Measurements from ENCODE around the gene PUDP. TPM values are rescaled to one million over a fixed set of nuclear protein-coding genes. Genes with fewer than 3 reads are reported as not detected.
A peak's percentile ranks its signal among the peaks of the same experiment; 100 is the strongest.

PUDP gene
- total RNA-seq, 1 experiment from 2014 or later: 12.1 TPM

GRCh38 chrX:7146703-7147412 is 1.1 kb downstream of the PUDP start:
- DNase-seq (ENCODE audit: low spot score): peak; percentile 2

GRCh38 chrX:7146020-7146702 is 1.8 kb downstream of the PUDP start:
- no peak for DNase-seq (ENCODE audit: low spot score)

GRCh38 chrX:7145454-7145853 is 2.5 kb downstream of the PUDP start:
- no peak for DNase-seq (ENCODE audit: low spot score)

- DNase-seq (ENCODE audit: low spot score): no peak
These were observed 3.9 kb downstream of the PUDP start for GRCh38 chrX:7143941-7144525.

DNA sequence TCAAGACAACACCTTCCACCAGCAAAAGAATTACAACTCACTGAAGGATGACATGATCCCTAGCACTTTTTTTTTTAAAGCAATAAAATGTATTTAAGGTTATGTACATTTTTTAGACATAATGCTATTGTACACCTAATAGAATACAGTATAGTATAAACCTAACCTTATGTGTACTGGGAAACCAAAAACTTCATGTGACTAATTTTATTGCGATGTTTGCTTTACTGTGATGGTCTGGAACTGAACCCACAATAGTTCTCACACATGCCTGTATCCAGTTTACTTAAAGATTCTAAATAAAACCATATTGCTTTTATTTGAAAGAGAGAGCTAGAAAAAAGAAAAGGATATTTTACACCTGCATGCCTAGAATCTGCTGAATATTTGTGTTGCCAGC is 4.9 kb downstream of the PUDP start:
- no peak for DNase-seq (ENCODE audit: low spot score)

GRCh38 chrX:7139202-7140081 is 8.5 kb downstream of the PUDP start:
- DNase-seq (ENCODE audit: low spot score): peak; percentile 69

GRCh38 chrX:7134981-7135380 is 13.0 kb downstream of the PUDP start:
- DNase-seq (ENCODE audit: low spot score): no peak

DNA sequence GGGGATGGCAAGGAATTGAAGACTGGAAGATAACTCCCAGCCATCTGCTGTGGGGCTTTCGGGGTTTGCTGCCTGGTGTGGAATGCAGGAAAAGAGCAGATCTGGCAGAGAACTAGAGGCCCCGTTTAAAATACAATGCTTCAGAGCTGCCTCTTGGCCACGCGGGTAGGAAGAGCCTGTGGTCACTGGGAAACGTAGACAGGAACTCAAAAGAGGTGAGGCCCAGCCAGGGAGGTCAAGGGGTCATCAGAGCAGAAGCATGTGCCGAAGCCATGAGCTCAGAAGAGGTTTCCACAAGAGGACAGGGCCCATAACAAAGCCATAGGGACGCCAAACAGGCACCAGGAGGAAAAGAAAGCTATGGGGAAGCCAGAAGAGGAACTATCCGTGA is 14.9 kb downstream of the PUDP start:
- no peak for DNase-seq (ENCODE audit: low spot score)

- DNase-seq (ENCODE audit: low spot score): peak; percentile 90
These were observed 15.5 kb downstream of the PUDP start for GRCh38 chrX:7132335-7133049.

DNA sequence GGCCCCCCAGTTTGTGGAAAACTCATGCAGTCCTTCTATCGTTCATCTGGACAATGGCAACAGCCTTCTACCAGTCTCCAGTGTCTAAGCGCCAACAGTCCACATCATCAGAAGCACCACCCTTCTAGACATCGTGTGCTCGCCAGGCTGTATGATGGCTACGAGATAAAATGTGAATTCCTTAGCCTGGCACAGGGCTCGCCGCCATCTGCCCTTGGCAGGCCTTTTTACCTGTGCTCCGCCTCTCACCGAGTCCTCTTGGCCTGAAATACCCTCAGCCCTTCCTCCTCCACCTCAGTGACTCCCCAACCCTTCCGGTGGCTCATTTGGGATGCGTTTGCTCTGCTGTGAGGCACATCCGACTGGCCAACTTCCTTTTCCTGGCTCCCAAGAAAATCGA is 16.3 kb downstream of the PUDP start:
- no peak for DNase-seq (ENCODE audit: low spot score)

GRCh38 chrX:7127056-7127455 is 20.9 kb downstream of the PUDP start:
- DNase-seq (ENCODE audit: low spot score): no peak

DNA sequence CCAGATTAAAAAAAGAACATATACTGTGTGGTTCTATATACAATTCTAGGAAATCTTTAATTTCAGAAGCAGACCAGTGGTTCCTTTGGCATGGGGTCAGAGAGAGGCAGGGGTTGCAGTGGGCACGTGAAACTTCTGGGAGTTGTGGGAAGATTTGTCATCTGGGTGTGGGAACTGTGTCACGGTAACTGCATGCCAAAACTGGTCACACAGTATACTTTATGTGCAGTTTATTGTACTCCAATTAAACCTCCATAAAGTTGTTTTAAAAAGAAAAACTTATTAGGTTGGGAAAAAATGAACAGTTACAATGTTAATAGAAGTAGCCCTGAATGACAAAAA is 27.1 kb downstream of the PUDP start:
- DNase-seq (ENCODE audit: low spot score): no peak

DNA sequence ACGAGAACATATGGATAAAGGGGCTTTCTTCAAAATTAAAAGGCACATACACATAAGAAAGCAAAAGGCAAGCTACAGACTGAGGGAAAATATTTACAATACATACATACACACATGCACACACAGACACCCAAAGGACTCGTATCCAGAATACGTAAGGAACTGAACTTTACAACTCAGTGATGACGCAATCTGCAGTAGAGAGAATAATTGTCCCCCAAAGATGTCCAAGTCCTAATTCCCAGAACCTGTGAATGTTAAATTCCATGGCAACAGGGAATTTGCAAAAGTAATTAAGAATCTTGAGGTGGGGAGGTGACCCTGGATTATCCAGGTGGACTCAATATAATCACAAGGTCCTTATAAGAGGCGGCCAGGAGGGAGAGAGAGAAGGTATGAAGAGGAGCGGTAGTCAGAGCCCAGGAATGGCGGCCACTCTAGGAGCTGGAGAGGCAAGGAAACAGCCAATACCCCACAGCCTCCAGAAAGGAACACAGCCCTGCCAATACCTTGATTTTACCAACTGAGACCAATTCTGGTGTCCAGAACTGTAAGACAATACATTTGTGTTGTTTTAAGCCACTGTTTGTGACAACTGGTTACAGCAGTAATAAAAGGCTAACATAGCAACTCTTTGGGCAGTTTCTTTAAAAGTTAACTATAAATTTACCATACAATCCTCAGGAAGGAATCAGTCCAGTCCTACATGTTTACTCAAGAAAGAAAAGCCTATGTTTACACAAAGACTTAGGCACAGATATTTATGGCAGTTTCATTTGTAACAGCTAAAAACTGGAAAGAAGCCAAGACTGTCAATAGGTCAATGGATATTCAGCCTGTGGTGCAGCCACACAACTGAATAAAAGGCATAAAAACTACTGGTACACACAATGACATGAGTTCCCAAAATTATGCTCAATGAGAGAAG is 27.7 kb downstream of the PUDP start:
- no peak for DNase-seq (ENCODE audit: low spot score)

- DNase-seq (ENCODE audit: low spot score): no peak
These were observed 30.4 kb downstream of the PUDP start for GRCh38 chrX:7117587-7117986.

GRCh38 chrX:7116081-7116480 is 31.9 kb downstream of the PUDP start:
- no peak for DNase-seq (ENCODE audit: low spot score)

- no peak for DNase-seq (ENCODE audit: low spot score)
These were observed 32.4 kb downstream of the PUDP start for GRCh38 chrX:7115557-7115956.

DNA sequence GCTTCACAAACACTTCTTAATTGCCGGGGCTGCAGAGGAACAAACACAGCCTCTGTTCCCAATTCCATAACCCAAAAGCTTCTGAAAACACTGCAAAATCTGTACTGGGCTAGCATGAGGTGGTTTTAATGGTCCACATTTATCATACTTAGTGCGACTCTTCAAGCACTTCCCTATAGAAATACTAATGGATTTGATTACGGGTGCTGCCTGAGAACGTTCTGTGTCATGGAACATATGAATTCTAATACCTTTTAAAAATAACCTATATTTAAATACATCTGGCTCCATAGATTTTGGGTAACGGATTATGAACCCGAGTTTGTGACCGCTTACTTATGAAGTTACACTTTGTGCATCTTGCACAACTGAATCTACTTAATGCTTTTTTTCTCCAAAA is 35.9 kb downstream of the PUDP start:
- DNase-seq (ENCODE audit: low spot score): no peak

DNA sequence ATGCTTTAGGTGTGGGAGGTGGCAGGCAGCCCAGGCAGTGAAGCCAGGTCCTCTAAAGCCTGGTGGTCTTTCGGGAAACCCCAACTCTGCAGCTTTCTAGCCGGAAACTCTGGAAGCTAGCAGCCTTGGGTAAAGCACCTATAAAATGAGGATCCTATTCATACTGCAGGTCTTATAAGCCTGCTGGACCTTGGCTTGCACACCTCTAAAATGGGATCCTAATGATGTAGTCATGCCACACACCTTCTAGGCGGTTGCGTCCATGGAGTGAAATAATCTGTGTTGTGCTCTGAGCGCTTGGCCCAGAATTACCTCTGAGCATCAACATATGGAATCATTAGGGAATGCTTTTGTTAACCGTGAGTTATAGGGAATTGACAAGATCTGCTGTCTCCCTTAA is 36.4 kb downstream of the PUDP start:
- DNase-seq (ENCODE audit: low spot score): no peak

GRCh38 chrX:7110821-7111276 is 37.1 kb downstream of the PUDP start:
- DNase-seq (ENCODE audit: low spot score): peak; percentile 92
